ENCODE data around the gene TRIM47.

Gene TRIM47

DNA sequence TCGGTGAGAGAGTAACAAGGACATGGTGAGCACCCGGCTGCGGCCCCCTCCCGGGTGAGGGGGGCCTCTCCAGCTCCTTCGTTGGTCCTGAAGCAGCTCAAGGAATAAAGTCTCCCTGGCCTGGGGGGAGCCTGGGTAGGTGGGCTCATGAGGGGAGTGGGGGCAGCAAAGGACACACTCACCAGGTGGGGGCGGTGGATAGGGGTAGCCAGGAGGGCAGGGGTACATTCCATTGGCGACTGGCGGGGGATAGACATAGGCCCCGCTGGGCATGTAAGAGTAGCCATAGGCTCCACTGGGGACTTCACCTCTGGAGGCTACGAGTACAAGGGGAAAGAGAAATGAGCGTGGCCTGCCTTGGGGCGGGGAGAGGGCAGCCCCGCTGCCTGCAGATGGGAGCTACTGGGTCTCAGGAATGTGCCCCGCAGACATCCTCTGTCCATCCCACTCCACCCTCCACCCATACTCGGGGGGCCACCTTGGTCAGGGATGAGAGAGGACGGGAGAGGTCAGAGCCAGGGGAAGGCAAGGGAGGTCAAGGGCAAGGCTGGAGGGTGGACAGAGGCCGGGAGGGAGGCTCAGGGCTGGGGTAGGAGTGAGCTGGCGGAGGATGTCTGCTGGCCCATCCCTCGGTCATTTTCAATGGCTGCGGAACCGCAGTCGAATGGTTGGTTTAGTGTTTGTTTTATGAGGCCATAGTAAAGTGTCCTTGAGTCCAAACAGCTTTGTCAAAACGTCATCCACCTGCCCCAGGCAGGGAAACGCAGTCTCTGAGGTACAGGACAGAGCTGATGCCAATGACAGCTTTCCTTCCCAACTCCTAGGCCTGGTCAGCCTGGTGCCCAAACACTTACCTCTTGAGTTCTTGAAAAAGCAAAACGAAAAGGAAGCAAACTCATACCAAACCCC is 30.5 kb downstream of the TRIM47 start:
- no peak for DNase-seq (ENCODE audit: low read depth, low spot score)

DNA sequence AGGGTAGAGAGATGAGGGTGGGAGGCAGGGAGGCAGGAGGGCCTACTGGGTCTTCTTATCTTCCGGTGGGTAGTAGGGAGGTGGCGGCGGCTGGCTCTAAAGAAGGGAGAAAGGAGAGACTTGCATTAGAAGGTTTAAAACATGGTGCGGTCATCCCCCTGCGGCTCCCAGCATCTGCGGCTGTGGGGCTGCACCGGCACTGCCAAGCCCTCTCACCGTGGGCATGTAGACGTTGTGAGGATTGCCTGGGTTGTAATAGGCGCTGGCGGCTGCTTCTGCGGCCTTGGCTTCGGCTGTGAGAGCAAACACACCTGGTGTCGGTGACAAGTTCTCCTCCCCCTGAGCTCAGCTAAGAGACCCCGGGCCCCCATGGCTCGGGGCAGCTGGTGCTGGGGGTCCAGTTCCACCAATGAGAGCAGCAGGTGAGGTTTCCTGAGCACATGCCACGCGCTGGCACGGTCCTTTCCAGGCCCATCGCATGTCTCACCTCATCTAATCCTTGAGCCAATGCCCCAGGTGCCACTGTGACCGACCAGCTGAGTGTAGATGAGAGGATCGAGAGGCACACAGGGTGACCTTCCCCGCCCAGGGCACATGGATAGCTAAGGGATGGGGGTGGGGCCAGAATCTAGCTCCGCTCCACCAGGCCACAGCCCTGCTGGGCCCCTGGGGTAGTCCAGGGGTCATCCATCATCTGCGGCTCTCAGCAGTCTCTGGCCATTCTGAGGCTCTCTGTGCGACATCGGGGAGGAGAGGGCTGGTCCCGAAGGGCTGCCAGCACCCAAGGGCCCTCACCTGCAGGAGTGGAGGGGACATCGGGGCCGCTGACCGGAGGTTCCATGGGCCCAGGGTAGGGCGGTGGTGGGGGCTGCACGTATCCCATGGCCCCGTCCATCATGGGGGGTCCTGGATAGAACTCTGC is 31.4 kb downstream of the TRIM47 start:
- DNase-seq (ENCODE audit: low read depth, low spot score): no peak

DNA sequence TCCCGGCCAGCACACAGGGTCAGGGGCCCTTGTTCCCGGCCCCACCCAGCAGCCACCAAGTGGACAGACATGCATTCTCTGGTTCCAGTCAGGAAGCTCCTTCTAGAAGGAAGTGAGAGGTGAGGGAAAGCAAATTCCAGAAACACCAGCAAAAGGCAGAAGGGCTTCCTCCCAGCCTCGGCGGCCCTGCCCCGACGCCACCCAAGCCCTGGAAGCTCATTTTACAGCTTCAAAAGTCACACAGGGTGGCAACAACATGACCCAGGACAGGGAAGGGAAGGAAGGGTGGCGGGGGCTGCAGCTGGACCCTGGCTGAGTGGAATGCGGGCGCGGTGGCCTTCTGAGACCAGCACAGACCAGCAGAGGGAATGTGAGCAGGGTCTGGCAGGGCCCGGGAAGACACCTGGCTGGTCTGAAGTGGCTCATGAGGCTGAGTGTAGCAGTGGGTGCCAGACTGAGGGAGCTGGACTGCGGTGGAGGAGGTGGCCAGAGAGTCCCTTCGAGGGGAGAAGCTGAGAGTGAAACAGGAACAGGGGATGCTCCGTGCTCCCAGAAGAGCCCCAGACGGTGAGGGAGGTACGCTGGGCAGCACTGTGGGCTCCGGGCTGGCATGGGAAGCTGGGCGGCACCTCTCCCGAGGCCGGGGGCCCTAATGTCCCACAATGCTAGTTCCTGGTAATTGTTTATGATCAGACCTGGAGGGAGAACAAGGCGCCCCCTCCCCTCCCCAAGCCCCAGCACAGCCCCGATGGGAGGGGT is 32.3 kb downstream of the TRIM47 start:
- DNase-seq (ENCODE audit: low read depth, low spot score): no peak

GRCh38 chr17:75845058-75845711 is 33.2 kb downstream of the TRIM47 start:
- DNase-seq (ENCODE audit: low read depth, low spot score): no peak

DNA sequence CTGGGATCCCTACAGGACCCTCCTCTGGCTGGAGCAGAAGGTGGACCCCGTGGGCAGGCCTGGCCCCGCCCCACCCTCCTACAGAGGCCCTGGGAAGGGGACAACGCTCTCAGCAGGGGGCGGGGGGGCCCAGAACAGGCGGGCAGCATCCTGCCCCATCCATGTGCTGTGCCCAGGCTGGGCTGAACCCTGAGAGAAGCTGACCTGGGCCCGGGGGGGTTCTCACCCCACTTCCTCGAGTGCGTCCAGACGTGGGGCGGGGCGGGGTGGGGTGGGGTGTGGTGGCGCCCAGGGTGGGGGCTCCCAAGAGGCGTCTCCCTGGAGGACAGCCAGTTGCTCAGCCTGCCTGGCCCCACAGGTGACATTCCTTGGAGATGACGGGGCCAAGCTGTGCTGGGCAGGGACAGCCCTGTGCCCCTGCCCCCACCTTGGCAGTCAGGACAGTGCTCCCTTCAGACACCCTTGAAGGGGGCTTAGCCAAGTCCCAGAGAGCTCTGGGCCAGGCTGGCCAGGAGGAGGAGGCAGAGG is 33.8 kb downstream of the TRIM47 start:
- DNase-seq (ENCODE audit: low read depth, low spot score): no peak

DNA sequence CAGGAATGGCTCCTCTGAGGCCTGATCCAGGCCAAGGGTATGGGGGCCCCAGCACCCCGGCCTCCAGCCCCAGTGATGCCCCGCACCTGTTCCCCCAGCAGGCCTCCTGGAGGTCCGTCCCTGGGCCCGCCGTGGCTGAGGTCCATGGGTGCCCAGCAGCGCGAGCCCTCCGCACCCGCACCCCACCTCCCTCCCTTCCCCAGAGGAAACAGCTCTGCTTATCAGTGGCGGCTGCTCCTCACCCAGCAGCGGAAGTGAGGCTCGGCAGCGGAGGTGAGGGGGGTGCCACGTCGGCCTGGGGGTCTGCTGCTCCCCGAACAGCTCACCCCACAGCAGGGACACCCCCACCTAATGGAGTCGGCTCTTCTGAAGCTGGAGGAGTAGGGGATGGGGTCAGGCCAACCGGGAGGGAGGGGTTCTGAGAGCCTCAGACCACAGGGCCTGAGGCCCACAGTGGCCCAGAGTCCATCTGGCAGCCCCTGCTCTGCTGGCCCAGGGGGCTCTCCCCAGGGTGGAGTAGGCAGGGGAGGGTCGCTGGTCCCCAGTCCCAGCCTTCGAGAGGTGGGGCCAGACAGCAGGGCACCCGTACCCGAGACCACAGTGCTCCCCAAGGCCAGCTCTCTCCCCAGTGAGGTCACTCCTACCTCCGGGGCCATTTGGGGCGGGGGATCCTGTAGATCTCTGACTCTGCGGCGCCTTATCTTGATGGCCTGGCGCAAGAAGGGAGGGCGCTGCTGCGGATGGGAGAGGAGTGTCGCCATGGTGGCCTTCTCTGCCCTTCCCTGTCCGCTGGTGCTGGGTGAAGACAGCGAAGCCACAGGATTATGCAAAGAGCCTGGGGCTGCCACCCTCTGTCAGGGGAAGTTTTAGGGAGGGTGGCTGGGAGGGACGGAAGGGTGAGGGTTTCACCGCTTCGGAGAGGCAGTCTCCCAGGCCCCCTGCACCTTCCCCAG is 34.5 kb downstream of the TRIM47 start, which contains the start of gene UNC13D:
TSS of gene UNC13D (minus strand) at position 828 of the 953 bp plus-strand sequence. CDS start at position 761, 67 bp downstream.
- DNase-seq (ENCODE audit: low read depth, low spot score): no peak

DNA sequence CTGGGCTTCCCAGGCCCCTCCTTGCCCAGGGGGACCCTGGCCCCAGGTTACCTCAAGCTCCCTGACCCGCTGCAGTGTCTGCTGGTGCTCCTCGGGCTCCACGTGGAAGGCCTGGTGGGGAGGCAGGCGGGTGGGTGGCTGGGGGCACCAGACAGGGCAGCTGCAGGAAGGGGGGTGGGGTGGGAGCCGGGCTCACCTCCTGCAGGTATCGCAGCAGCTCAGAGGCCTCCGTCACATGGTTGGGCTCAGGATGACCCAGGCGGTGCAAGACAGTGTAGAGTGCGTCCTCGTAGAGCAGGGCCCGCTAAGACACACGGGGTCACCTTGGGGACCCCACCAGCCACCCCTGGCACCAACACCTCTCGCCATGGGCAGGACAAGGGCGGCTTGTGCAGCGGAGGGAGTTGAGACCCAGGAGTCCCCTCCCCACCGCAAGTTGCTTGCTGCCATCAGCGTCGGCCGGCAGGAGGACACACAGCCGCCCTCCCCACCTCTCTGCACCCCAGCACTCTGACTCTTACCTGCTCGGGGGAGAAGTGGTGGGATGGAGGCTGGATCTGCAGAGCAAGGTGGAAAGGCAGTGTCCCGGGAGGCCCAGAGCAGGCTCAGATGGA is 35.3 kb downstream of the TRIM47 start:
- DNase-seq (ENCODE audit: low read depth, low spot score): no peak

DNA sequence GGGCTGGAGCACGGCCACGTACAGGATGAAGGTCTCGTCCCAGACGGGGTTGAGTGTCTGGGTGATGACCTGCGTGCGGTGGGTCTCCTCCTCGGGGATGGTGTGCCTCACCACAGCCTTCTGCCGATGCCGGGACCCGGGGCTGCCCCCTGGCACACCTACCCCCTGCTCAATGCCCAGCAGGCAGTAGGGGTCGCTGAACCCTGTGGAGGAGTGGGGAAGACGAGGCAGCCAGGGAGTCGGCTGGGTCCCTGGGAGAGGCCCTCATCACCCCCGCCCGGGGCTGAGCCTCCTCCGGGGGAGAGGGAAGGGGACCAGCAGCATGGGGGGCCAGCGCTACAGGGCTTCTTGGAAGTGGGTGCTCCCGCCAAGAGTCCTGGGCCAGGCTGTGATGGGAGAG is 36.0 kb downstream of the TRIM47 start:
- DNase-seq (ENCODE audit: low read depth, low spot score): no peak

DNA sequence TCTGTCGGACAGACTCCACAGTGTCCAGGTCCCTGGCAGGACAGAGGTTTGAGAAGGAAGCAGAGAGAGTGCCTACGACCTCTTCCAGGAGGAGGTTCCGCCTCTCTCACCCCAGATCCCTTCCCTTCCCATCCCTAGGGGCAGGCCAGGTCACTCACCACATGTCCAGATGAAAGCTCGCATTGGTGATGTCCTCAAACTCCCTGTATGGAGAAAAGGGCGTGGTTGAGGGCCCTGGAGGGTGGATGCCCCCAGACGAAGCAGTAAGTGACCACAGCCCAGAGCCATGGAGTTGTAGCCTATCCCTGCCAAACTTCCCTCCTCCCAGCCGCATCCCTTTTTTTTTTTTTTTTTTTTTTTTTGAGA is 37.6 kb downstream of the TRIM47 start:
- DNase-seq (ENCODE audit: low read depth, low spot score): no peak

DNA sequence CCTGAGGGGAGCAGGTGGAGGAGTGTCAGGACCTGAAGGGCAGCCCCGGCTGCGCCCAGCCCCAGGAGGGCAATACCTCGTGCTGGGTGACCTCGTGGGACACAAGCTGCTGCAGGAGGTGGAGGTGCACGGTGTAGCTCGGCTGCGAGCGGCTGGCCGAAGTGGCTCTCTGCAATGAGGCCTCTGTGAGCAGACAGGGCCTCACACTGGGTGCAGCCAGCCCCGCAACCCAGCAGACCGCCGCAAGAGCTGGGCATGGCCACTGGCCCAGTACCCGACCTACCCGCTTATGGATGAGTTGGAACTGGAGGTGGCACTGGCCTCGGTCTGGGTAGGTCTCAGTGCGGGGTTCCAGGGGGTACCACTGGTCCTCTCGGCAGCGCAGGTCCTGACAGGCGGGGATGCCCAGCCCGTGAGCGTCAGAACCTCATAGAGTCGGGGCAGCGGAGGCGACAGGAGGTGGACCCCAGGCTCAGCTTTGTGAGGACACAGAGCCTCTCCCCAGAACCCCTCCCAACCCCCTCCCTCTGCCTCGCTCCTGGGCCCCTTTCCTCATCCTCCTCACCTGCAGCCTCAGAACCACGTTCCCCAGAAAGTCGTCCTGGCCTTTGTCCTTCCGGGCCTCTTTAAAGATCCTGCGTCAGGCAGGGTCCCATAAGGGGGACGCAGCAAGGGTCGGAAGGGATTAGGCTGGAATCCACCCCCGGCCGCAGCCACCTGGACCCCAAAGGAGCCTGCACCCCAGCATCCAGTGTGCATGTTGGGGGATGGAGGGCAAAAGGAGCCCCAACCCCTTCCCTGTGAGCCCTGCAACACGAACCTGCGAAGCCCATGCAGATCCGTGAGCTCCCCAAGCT is 38.2 kb downstream of the TRIM47 start:
- DNase-seq (ENCODE audit: low read depth, low spot score): no peak

- no peak for DNase-seq (ENCODE audit: low read depth, low spot score)
Measured at GRCh38 chr17:75838410-75838809, 40.0 kb downstream of the TRIM47 start.

GRCh38 chr17:75837899-75838298 is 40.5 kb downstream of the TRIM47 start:
- no peak for DNase-seq (ENCODE audit: low read depth, low spot score)

DNA sequence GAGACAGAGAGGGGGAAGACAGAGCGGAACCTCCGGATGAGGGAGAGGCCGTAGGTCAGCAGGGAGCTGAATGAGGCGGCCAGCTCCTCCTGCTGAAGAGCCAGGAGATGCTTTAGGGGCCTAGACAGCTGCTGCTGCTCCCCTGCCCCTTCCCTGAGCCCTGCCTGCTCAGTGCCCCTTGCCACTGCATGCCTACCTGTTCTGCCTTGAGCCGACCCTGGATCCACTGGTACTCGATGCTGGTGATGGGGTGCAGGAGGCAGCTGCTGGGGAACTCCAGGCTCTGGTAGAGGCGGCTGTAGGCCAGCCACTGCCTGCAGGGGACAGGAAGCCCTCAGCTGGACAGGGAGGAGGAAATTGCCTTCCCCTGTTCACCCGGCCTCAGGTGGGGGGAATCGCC is 41.8 kb downstream of the TRIM47 start:
- no peak for DNase-seq (ENCODE audit: low read depth, low spot score)

GRCh38 chr17:75835654-75835987 is 42.8 kb downstream of the TRIM47 start:
- no peak for DNase-seq (ENCODE audit: low read depth, low spot score)

DNA sequence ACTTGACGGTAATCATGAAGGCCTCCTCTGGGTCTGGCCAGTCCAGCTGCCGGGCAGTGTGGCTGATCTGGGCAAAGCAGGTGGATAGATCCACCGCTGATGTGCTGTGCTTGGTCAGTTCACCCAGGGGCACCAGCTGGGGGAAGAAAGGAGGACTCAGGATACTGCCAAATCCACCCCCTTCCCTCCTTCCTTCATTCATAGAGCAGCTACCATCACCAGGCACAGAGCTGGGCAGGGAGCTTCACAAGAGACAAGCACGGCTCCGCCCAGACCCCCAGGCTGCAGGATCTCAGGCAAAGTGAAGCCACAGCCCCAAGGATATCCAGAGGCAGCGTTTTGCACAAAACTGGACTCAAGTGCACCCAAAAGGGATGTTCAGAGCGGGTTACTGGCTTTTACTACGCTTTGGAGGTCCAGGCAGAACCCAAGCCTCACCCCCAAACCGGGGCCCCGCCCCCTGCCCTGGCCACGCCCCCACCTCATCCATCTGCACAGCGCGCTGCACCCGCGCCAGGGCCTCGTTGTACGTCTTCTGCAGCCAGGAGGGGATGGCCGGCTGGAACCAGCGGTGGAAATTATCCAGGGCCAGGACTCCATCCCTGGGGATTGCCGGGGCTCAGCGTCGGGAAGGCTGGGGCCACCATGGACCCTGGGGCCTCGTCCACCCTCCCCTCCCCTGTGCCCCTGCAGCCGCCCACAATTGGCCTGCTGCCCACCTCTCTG is 43.3 kb downstream of the TRIM47 start:
- DNase-seq (ENCODE audit: low read depth, low spot score): no peak

- no peak for DNase-seq (ENCODE audit: low read depth, low spot score)
Measured at GRCh38 chr17:75834279-75834920, 44.0 kb downstream of the TRIM47 start.

GRCh38 chr17:75832652-75833400 is 45.6 kb downstream of the TRIM47 start:
- no peak for DNase-seq (ENCODE audit: low read depth, low spot score)
